Measurements from ENCODE around the gene CXCL16.

CXCL16 gene

GRCh38 chr17:4739122-4740024, at the start of gene CXCL16, which contains the start of gene ZMYND15:
Gene CXCL16 (minus strand): TSS chr17:4739928. CDS start chr17:4739339, 589 bp downstream.
Gene ZMYND15 (plus strand): TSS chr17:4739833. CDS start chr17:4740549, 716 bp downstream.
- no peak for DNase-seq

- DNase-seq, result no peak
Observed at GRCh38 chr17:4788807-4789700, 49.3 kb upstream of the CXCL16 start, which contains the start of gene GLTPD2. Gene GLTPD2 (plus strand): TSS chr17:4788964. CDS start chr17:4789012, 48 bp downstream.

GRCh38 chr17:4788159-4788806, 48.6 kb upstream of the CXCL16 start:
- DNase-seq, result no peak

GRCh38 chr17:4786516-4786915, 46.8 kb upstream of the CXCL16 start:
- DNase-seq, result no peak

GRCh38 chr17:4786106-4786511, 46.4 kb upstream of the CXCL16 start, which contains the start of gene VMO1:
Gene VMO1 (minus strand): TSS chr17:4786364. CDS start chr17:4786352, 12 bp downstream.
- DNase-seq, result no peak

GRCh38 chr17:4785311-4786105, 45.8 kb upstream of the CXCL16 start:
- DNase-seq, result no peak

- DNase-seq, result no peak
Observed at GRCh38 chr17:4782652-4783051, 42.9 kb upstream of the CXCL16 start.

- DNase-seq, result no peak
Observed at GRCh38 chr17:4780325-4780955, 40.7 kb upstream of the CXCL16 start.

GRCh38 chr17:4777969-4778760, 38.4 kb upstream of the CXCL16 start:
- DNase-seq, result no peak

GRCh38 chr17:4772235-4772613, 32.5 kb upstream of the CXCL16 start:
- DNase-seq, result no peak

- DNase-seq, result no peak
Observed at GRCh38 chr17:4771519-4772234, 31.9 kb upstream of the CXCL16 start, which contains the start of gene TM4SF5. Gene TM4SF5 (plus strand): TSS chr17:4771886. CDS start chr17:4771923, 37 bp downstream.

GRCh38 chr17:4769628-4770027, 29.9 kb upstream of the CXCL16 start:
- no peak for DNase-seq

GRCh38 chr17:4768298-4768697, 28.6 kb upstream of the CXCL16 start:
- DNase-seq, result no peak

GRCh38 chr17:4766723-4767122, 27.0 kb upstream of the CXCL16 start:
- DNase-seq, result no peak

- no peak for DNase-seq
Observed at GRCh38 chr17:4766201-4766600, 26.5 kb upstream of the CXCL16 start.

GRCh38 chr17:4764595-4764994, 24.9 kb upstream of the CXCL16 start:
- DNase-seq, result no peak

- no peak for DNase-seq
Observed at GRCh38 chr17:4759776-4760236, 20.1 kb upstream of the CXCL16 start.

GRCh38 chr17:4753392-4753791, 13.7 kb upstream of the CXCL16 start:
- DNase-seq, result no peak

- DNase-seq, result no peak
Observed at GRCh38 chr17:4751932-4752331, 12.2 kb upstream of the CXCL16 start.

GRCh38 chr17:4750606-4751005, 10.9 kb upstream of the CXCL16 start:
- DNase-seq, result no peak
